NCI-H524 (cell line): Measurements from ENCODE around the gene PTCH1.

Source experiments
- DNase-seq, 2 experiments: peaks; one replicate each; lab custom pipeline; 2025; lab: John Stamatoyannopoulos, UW

The PTCH1 gene

GRCh38 chr9:95498641-95499040 lies 18.1 kb downstream of the PTCH1 start:
- no peak for DNase-seq

- no peak for DNase-seq
These were observed 19.0 kb downstream of the PTCH1 start for GRCh38 chr9:95497772-95498171.

GRCh38 chr9:95496687-95497086 lies 20.1 kb downstream of the PTCH1 start:
- no peak for DNase-seq

GRCh38 chr9:95495961-95496360 lies 20.8 kb downstream of the PTCH1 start:
- DNase-seq, result peak; percentile 75 to 86

- no peak for DNase-seq
These were observed 21.2 kb downstream of the PTCH1 start for GRCh38 chr9:95495529-95495928.

GRCh38 chr9:95494416-95495371 lies 22.1 kb downstream of the PTCH1 start:
- peak; percentile 51 to 78 for DNase-seq

GRCh38 chr9:95494022-95494415 lies 22.8 kb downstream of the PTCH1 start:
- peak; percentile 86 to 95 for DNase-seq

- DNase-seq, result no peak
These were observed 23.4 kb downstream of the PTCH1 start for GRCh38 chr9:95493402-95493801.

- no peak for DNase-seq
These were observed 25.0 kb downstream of the PTCH1 start for GRCh38 chr9:95491543-95492320.

GRCh38 chr9:95488954-95489353 lies 27.8 kb downstream of the PTCH1 start:
- DNase-seq, result no peak

- DNase-seq, result no peak
These were observed 30.5 kb downstream of the PTCH1 start for GRCh38 chr9:95486318-95486717.

- DNase-seq, result no peak
These were observed 32.5 kb downstream of the PTCH1 start for GRCh38 chr9:95484225-95484624.

- no peak for DNase-seq
These were observed 33.3 kb downstream of the PTCH1 start for GRCh38 chr9:95483431-95483830.

- no peak for DNase-seq
These were observed 34.1 kb downstream of the PTCH1 start for GRCh38 chr9:95482621-95483020.

- no peak for DNase-seq
These were observed 35.8 kb downstream of the PTCH1 start for GRCh38 chr9:95481000-95481399.

- no peak for DNase-seq
These were observed 36.4 kb downstream of the PTCH1 start for GRCh38 chr9:95480346-95480745.

GRCh38 chr9:95479330-95479729 lies 37.4 kb downstream of the PTCH1 start:
- no peak for DNase-seq

- DNase-seq, result no peak
These were observed 38.4 kb downstream of the PTCH1 start for GRCh38 chr9:95478335-95478734.

- no peak for DNase-seq
These were observed 38.9 kb downstream of the PTCH1 start for GRCh38 chr9:95477885-95478284.

- no peak for DNase-seq
These were observed 39.3 kb downstream of the PTCH1 start for GRCh38 chr9:95477441-95477840.

GRCh38 chr9:95468791-95469190 lies 48.0 kb downstream of the PTCH1 start:
- DNase-seq, result no peak

- DNase-seq, result no peak
These were observed 51.7 kb downstream of the PTCH1 start for GRCh38 chr9:95465115-95465514.
